OCI-LY7 (cell line): ENCODE results near the gene CAMSAP3. TPM values are rescaled to one million over a fixed set of nuclear protein-coding genes. Genes with fewer than 3 reads are reported as not detected.

Source experiments
- BruUV-seq: library from RNA; stranded (reverse); fragments of 400-500 nt; replicated peaks from 2 replicates; lab custom pipeline; 2021; lab: Mats Ljungman, UMichigan
- CTCF ChIA-PET: fragments of 300-600 bp; sonication (Branson Sonifier 250); formaldehyde crosslinking; loops from one replicate; lab custom pipeline; 2022; ENCODE audit warnings: antibody characterized with exemption; ENCODE audit not compliant: unreplicated experiment; lab: Charles Lee
- POLR2A ChIA-PET: fragments of 300-600 bp; sonication (Branson Sonifier 250); formaldehyde crosslinking; loops from one replicate; lab custom pipeline; 2022; ENCODE audit warnings: antibody characterized with exemption; lab: Charles Lee
- DNase-seq: peaks from one replicate; pipeline ENCODE4 v3.0.0-alpha.2; 2015; ENCODE audit warnings: low spot score
- H2AFZ ChIP-seq: fragments of 200-600 bp; sonication (generic), shearing (Covaris generic); 2 replicates; pipeline ENCODE4 v1.6.1; 2014; ENCODE audit warnings: mild to moderate bottlenecking, antibody characterized with exemption, low read length, moderate library complexity
- H3K27ac ChIP-seq: fragments of 200-600 bp; sonication (generic); 2 replicates; pipeline ENCODE4 v1.5.1; 2014; ENCODE audit warnings: mixed run types, low read depth, mild to moderate bottlenecking, moderate library complexity, low read length, inconsistent platforms; ENCODE audit not compliant: poor library complexity, severe bottlenecking
- H3K36me3 ChIP-seq: fragments of 200-600 bp; sonication (generic); 2 replicates; pipeline ENCODE4 v1.6.1; 2014; ENCODE audit warnings: mild to moderate bottlenecking, antibody characterized with exemption, low read length, moderate library complexity, mixed read lengths; ENCODE audit not compliant: insufficient read depth
- H3K4me1 ChIP-seq: fragments of 200-600 bp; sonication (generic); 2 replicates; pipeline ENCODE4 v1.5.1; 2014; ENCODE audit warnings: mild to moderate bottlenecking, low read length; ENCODE audit not compliant: insufficient read depth, poor library complexity, severe bottlenecking
- H3K4me2 ChIP-seq: fragments of 200-600 bp; sonication (generic); 2 replicates; pipeline ENCODE4 v1.6.1; 2014; ENCODE audit warnings: mild to moderate bottlenecking, low read length
- H3K4me3 ChIP-seq: fragments of 200-600 bp; sonication (generic); 2 replicates; pipeline ENCODE4 v1.5.1; 2014; ENCODE audit warnings: mild to moderate bottlenecking, low read depth, low read length; ENCODE audit not compliant: poor library complexity, severe bottlenecking
- H3K79me2 ChIP-seq: fragments of 200-600 bp; sonication (generic); 2 replicates; pipeline ENCODE4 v1.6.1; 2016; ENCODE audit warnings: low read depth, mild to moderate bottlenecking, low read length, moderate library complexity, mixed read lengths; ENCODE audit not compliant: insufficient read depth
- H3K9me2 ChIP-seq: fragments of 200-600 bp; sonication (generic); 2 replicates; pipeline ENCODE4 v1.6.1; 2016; ENCODE audit warnings: mild to moderate bottlenecking, low read length, mixed read lengths; ENCODE audit not compliant: insufficient read depth
- H3K9me3 ChIP-seq: fragments of 200-600 bp; sonication (generic); 2 replicates; pipeline ENCODE4 v1.6.1; 2014; ENCODE audit warnings: mild to moderate bottlenecking, mixed run types, low read length, mixed read lengths
- H4K20me1 ChIP-seq: fragments of 200-600 bp; sonication (generic); 2 replicates; pipeline ENCODE4 v1.6.1; 2014; ENCODE audit warnings: mild to moderate bottlenecking, antibody characterized with exemption, low read length, moderate library complexity, mixed read lengths; ENCODE audit not compliant: insufficient read depth
- EZH2phosphoT487 ChIP-seq: fragments of 200-600 bp; sonication (generic); IDR thresholded peaks from 2 replicates; pipeline ENCODE4 v1.6.1; 2018; ENCODE audit warnings: low read depth, borderline replicate concordance, mild to moderate bottlenecking, mixed run types, antibody characterized with exemption, low read length, moderate library complexity, mixed read lengths
- intact Hi-C: fragments of 100-400 bp; cut with micrococcal nuclease; formaldehyde crosslinking; loops from one replicate; pipeline ENCODE4 v1.10.0; 2022; ENCODE audit not compliant: unreplicated experiment
- total RNA-seq, 2 experiments: library from RNA; depleted of rRNA in 1 of 2; stranded (reverse); fragments of >200 nt in 1 of 2; shearing (Covaris generic) in 1 of 2; gene quantifications; 2 replicates each; pipeline ENCODE4 v1.2.3, GENCODE V29; 2014 to 2022
- TF ChIP-seq, protein P1 (sequence below): fragments of 200-600 bp; sonication (generic); conservative IDR thresholded peaks from 2 replicates; pipeline ENCODE4 v1.5.1; 2014; ENCODE audit warnings: mild to moderate bottlenecking, antibody characterized with exemption, low read length, moderate library complexity, mixed read lengths

The CAMSAP3 gene
- total RNA-seq, 2 experiments from 2014 or later = 1.6 to 1.9 TPM

GRCh38 chr19:7597689-7598088, 2.0 kb downstream of the CAMSAP3 start:
- Histone ChIP-seq H2AFZ (no peak overlapping the region), H3K4me2 (no peak overlapping the region), H3K4me3 (no peak overlapping the region), H4K20me1 (no peaks in the 10 kb centered on the region), H3K9me3 (no peaks in the 10 kb centered on the region), H3K9me2 (no peaks in the 10 kb centered on the region), H3K4me1 (no peaks in the 10 kb centered on the region), H3K79me2 (no peaks in the 10 kb centered on the region), H3K36me3 (no peaks in the 10 kb centered on the region), H3K27ac (no peak overlapping the region)
- DNase-seq = no peak
- ChIA-PET POLR2A (no interaction called here), CTCF (no interaction called here)
- no TSS peak for BruUV-seq
- TF ChIP-seq, protein P1, sequence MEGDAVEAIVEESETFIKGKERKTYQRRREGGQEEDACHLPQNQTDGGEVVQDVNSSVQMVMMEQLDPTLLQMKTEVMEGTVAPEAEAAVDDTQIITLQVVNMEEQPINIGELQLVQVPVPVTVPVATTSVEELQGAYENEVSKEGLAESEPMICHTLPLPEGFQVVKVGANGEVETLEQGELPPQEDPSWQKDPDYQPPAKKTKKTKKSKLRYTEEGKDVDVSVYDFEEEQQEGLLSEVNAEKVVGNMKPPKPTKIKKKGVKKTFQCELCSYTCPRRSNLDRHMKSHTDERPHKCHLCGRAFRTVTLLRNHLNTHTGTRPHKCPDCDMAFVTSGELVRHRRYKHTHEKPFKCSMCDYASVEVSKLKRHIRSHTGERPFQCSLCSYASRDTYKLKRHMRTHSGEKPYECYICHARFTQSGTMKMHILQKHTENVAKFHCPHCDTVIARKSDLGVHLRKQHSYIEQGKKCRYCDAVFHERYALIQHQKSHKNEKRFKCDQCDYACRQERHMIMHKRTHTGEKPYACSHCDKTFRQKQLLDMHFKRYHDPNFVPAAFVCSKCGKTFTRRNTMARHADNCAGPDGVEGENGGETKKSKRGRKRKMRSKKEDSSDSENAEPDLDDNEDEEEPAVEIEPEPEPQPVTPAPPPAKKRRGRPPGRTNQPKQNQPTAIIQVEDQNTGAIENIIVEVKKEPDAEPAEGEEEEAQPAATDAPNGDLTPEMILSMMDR = no peak
- TF ChIP-seq EZH2phosphoT487 = no peak
- intact Hi-C loops = no loop called here

DNA sequence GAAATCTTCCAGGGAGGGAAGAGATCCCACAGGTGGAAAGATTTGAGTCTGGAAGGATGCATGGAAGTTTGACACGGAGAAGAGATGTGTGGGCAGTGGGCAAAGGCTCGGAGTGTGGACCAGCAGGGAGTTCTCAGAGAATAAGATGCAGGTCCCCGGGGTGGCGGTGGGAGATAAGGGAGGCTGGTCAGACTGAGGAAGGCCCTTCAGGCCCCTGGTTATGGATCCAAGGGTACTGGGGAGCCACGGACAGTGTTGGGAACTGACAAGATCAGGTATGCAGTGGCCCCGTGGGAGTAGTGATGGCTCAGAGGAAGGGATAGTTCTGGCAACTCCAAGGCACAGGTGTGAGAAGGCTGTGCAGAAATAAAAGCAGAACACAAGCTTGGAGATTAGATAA, 2.5 kb downstream of the CAMSAP3 start:
- no TSS peak for BruUV-seq
- ChIA-PET CTCF (no interaction called here), POLR2A (no interaction called here)
- intact Hi-C loops = no loop called here
- Histone ChIP-seq H3K9me2 (no peaks in the 10 kb centered on the region), H3K79me2 (no peaks in the 10 kb centered on the region), H3K4me1 (no peaks in the 10 kb centered on the region), H2AFZ (no peak overlapping the region), H3K27ac (no peak overlapping the region), H3K36me3 (no peaks in the 10 kb centered on the region), H3K4me3 (no peak overlapping the region), H4K20me1 (no peaks in the 10 kb centered on the region), H3K9me3 (no peaks in the 10 kb centered on the region), H3K4me2 (no peak overlapping the region)
- no peak for DNase-seq
- TF ChIP-seq, protein P1 = no peak
- no peak for TF ChIP-seq EZH2phosphoT487

- no TSS peak for BruUV-seq
- intact Hi-C loops = no loop called here
- H3K79me2 ChIP-seq = no peaks in the 10 kb centered on the region
- H3K9me3 ChIP-seq = no peaks in the 10 kb centered on the region
- ChIA-PET CTCF (no interaction called here), POLR2A (no interaction called here)
- DNase-seq = no peak
- no peaks in the 10 kb centered on the region for H4K20me1 ChIP-seq
- no peak overlapping the region for H2AFZ ChIP-seq
- H3K36me3 ChIP-seq = no peaks in the 10 kb centered on the region
- no peaks in the 10 kb centered on the region for H3K4me1 ChIP-seq
- H3K27ac ChIP-seq = no peak overlapping the region
- TF ChIP-seq, protein P1 = no peak
- TF ChIP-seq EZH2phosphoT487 = no peak
- H3K4me3 ChIP-seq = no peak overlapping the region
- no peaks in the 10 kb centered on the region for H3K9me2 ChIP-seq
- no peak overlapping the region for H3K4me2 ChIP-seq
Observed at GRCh38 chr19:7600721-7601120, 5.1 kb downstream of the CAMSAP3 start.
